Pericardium fibroblast (primary cell): ENCODE results near the gene FAAH. TPM values are rescaled to one million over a fixed set of nuclear protein-coding genes. Genes with fewer than 3 reads are reported as not detected.

Experiments
- total RNA-seq: library from RNA; depleted of rRNA; stranded (reverse); fragments of >200 nt; gene quantifications from 2 replicates; pipeline ENCODE4 v1.2.3, GENCODE V29; 2015

The FAAH gene
- total RNA-seq: 0.43 and 2.1 TPM in 2 replicates

GRCh38 chr1:46394108-46394871 lies at the start of gene FAAH:
FAAH (plus strand) TSS chr1:46394317; CDS start chr1:46394349, 32 bp downstream.

Other genes with a start within 250 kb of the FAAH start
- gene TSPAN1, start 219.2 kb upstream of the FAAH start, total RNA-seq: 0.12 TPM in 1 of 2 replicates, not detected in the other
- gene P3R3URF, start 217.8 kb upstream of the FAAH start, total RNA-seq: not detected in 2 replicates
- 30.5 and 35.9 TPM in 2 replicates for gene POMGNT1, start 195.9 kb upstream of the FAAH start, total RNA-seq
- gene LURAP1, start 191.0 kb upstream of the FAAH start, total RNA-seq: 0.47 and 3.1 TPM in 2 replicates
- gene RAD54L, start 146.6 kb upstream of the FAAH start, total RNA-seq: 0.26 and 0.35 TPM in 2 replicates
- gene LRRC41, start 90.7 kb upstream of the FAAH start, total RNA-seq: 95.2 and 104 TPM in 2 replicates
- gene UQCRH, start 90.6 kb upstream of the FAAH start, total RNA-seq: 342 and 511 TPM in 2 replicates
- gene NSUN4, start 53.5 kb upstream of the FAAH start, total RNA-seq: 11.7 and 18.3 TPM in 2 replicates
- gene DMBX1, start 95.5 kb downstream of the FAAH start, total RNA-seq: not detected in 2 replicates
- not detected in 2 replicates for gene KNCN, start 157.3 kb downstream of the FAAH start, total RNA-seq
- 6.9 and 13.4 TPM in 2 replicates for gene MKNK1, start 210.0 kb downstream of the FAAH start, total RNA-seq
- 4.8 and 7.4 TPM in 2 replicates for gene MOB3C, start 222.5 kb downstream of the FAAH start, total RNA-seq